HEK293T (cell line): Measurements from ENCODE around the gene IGSF5.

ENCODE experiments used
- BHLHE40 ChIP-seq: fragments of 450-650 bp; IDR thresholded peaks from 2 replicates; pipeline ENCODE4 v1.6.1; 2016; ENCODE audit warnings: mild to moderate bottlenecking, moderate library complexity, borderline replicate concordance
- L3MBTL2 ChIP-seq: fragments of 450-650 bp; conservative IDR thresholded peaks from 2 replicates; pipeline ENCODE4 v1.6.1; 2016; ENCODE audit warnings: mild to moderate bottlenecking
- SUZ12 ChIP-seq: fragments of 450-650 bp; IDR thresholded peaks from 2 replicates; pipeline ENCODE4 v1.6.1; 2016; ENCODE audit warnings: mild to moderate bottlenecking

DNA sequence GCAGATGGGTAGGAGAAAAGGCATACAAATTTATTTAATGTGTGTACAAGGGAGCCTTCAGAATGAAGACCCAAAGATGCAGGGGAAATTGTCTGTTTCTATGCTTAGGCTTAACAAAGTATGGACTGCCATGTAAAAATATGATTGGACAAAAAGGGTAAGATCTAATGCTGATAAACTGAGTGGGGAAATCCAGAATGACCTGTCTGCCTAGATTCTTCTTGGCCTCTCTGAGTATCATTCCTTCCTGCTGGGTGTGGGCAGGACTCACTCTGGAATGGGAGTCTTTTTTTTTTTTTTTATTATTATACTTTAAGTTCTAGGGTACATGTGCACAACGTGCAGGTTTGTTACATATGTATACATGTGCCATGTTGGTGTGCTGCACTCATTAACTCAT lies 61.0 kb downstream of the IGSF5 start:
- TF ChIP-seq L3MBTL2 (no peak), SUZ12 (no peak), BHLHE40 (no peak)
